GM23338 (cell line): ENCODE measurements around the gene ARL6. TPM values are rescaled to one million over a fixed set of nuclear protein-coding genes. Genes with fewer than 3 reads are reported as not detected.

Source experiments
- ATAC-seq: fragments of 200-7000 bp; cut with Tn5 transposase; 3 replicates; pipeline ENCODE4 v1.9.1; 2020
- DNase-seq: peaks from one replicate; pipeline ENCODE4 v3.0.0-alpha.2; 2015; ENCODE audit warnings: low spot score
- H2AFZ ChIP-seq: fragments of 200-600 bp; sonication (generic); 2 replicates; pipeline ENCODE4 v1.8.0; 2016; ENCODE audit warnings: antibody characterized with exemption, mild to moderate bottlenecking, moderate library complexity
- H3F3A ChIP-seq: fragments of 200-600 bp; sonication (generic); replicated peaks from 2 replicates; pipeline ENCODE4 v1.8.0; 2017; ENCODE audit warnings: antibody characterized with exemption, mixed run types, low read depth
- H3K27ac ChIP-seq: fragments of 200-600 bp; sonication (generic); 2 replicates; pipeline ENCODE4 v1.6.1; 2016; ENCODE audit warnings: low read depth
- H3K27me3 ChIP-seq: fragments of 200-600 bp; sonication (generic); 2 replicates; pipeline ENCODE4 v1.8.0; 2016; ENCODE audit warnings: mild to moderate bottlenecking, mixed run types, moderate library complexity; ENCODE audit not compliant: insufficient read depth
- H3K36me3 ChIP-seq: fragments of 200-600 bp; sonication (generic); 2 replicates; pipeline ENCODE4 v1.8.0; 2016; ENCODE audit warnings: mild to moderate bottlenecking; ENCODE audit not compliant: insufficient read depth
- H3K4me1 ChIP-seq: fragments of 200-600 bp; sonication (generic); 2 replicates; pipeline ENCODE4 v1.8.0; 2016; ENCODE audit warnings: mild to moderate bottlenecking, moderate library complexity; ENCODE audit not compliant: insufficient read depth
- H3K4me2 ChIP-seq: fragments of 200-600 bp; sonication (generic); 2 replicates; pipeline ENCODE4 v1.7.1; 2017; ENCODE audit warnings: mixed run types
- H3K4me3 ChIP-seq: fragments of 200-600 bp; sonication (generic); 2 replicates; pipeline ENCODE4 v1.6.1; 2016; ENCODE audit warnings: mixed run types
- H3K79me2 ChIP-seq: fragments of 200-600 bp; sonication (generic); replicated peaks from 2 replicates; pipeline ENCODE4 v1.8.0; 2017; ENCODE audit warnings: mild to moderate bottlenecking; ENCODE audit not compliant: insufficient read depth
- H3K9me2 ChIP-seq: fragments of 200-600 bp; sonication (generic); 2 replicates; pipeline ENCODE4 v1.8.0; 2017; ENCODE audit not compliant: insufficient read depth
- H4K20me1 ChIP-seq: fragments of 200-600 bp; sonication (generic); replicated peaks from 2 replicates; pipeline ENCODE4 v1.8.0; 2017; ENCODE audit warnings: mild to moderate bottlenecking; ENCODE audit not compliant: insufficient read depth
- H3K27ac Mint-ChIP-seq: 2 replicates; pipeline ENCODE4 v1.8.0; 2020; ENCODE audit warnings: inconsistent platforms, mild to moderate bottlenecking, moderate library complexity, mixed read lengths
- H3K27me3 Mint-ChIP-seq: 3 replicates; pipeline ENCODE4 v1.8.0; 2022; ENCODE audit warnings: low read depth, mild to moderate bottlenecking, moderate library complexity, mixed read lengths, inconsistent platforms; ENCODE audit not compliant: insufficient read depth, poor library complexity
- H3K36me3 Mint-ChIP-seq: 3 replicates; pipeline ENCODE4 v1.8.0; 2021; ENCODE audit warnings: low read depth, mild to moderate bottlenecking, inconsistent platforms, moderate library complexity, mixed read lengths
- H3K4me1 Mint-ChIP-seq: 3 replicates; pipeline ENCODE4 v1.8.0; 2020; ENCODE audit warnings: mild to moderate bottlenecking, inconsistent platforms, mixed read lengths
- H3K4me3 Mint-ChIP-seq: 3 replicates; pipeline ENCODE4 v1.8.0; 2021; ENCODE audit warnings: moderate library complexity, mild to moderate bottlenecking, inconsistent platforms, mixed read lengths
- H3K9me3 Mint-ChIP-seq: 3 replicates; pipeline ENCODE4 v1.8.0; 2020; ENCODE audit warnings: moderate library complexity, mild to moderate bottlenecking, inconsistent platforms, mixed read lengths
- CREB1 ChIP-seq: fragments of 250-450 bp; sonication (Bioruptor Pico); IDR thresholded peaks from 2 replicates; pipeline ENCODE4 v1.5.0; 2020; ENCODE audit warnings: low read depth, mild to moderate bottlenecking, moderate library complexity
- CTCF ChIP-seq, 2 experiments: fragments of 200-600 bp in 1 of 2; sonication (generic) in 1 of 2; conservative IDR thresholded peaks; 2 replicates each; pipeline versions ENCODE4 v1.5.1 to v1.6.1; 2016 to 2017; ENCODE audit warnings: antibody characterized with exemption in 2 of 2, low read depth in 2 of 2, mild to moderate bottlenecking in 2 of 2, moderate library complexity in 1 of 2
- ETS1 ChIP-seq: IDR thresholded peaks from 2 replicates; pipeline ENCODE4 v1.6.1; 2016; ENCODE audit warnings: antibody characterized with exemption
- EZH2 ChIP-seq: fragments of 200-600 bp; sonication (generic); IDR thresholded peaks from one replicate; pipeline ENCODE4 v1.8.0; 2017; ENCODE audit warnings: antibody characterized with exemption, mild to moderate bottlenecking, low read depth; ENCODE audit not compliant: unreplicated experiment
- NANOG ChIP-seq: IDR thresholded peaks from 2 replicates; pipeline ENCODE4 v1.6.1; 2016; ENCODE audit warnings: antibody characterized with exemption, borderline replicate concordance
- POLR2AphosphoS5 ChIP-seq: IDR thresholded peaks from 2 replicates; pipeline ENCODE4 v1.6.1; 2016; ENCODE audit warnings: antibody characterized with exemption, low read depth
- REST ChIP-seq: IDR thresholded peaks from one replicate; pipeline ENCODE4 v1.6.1; 2018; ENCODE audit warnings: antibody characterized with exemption; ENCODE audit not compliant: unreplicated experiment
- STAT1 ChIP-seq: IDR thresholded peaks from one replicate; pipeline ENCODE4 v1.6.1; 2016; ENCODE audit warnings: antibody characterized with exemption; ENCODE audit not compliant: unreplicated experiment
- ZNF114 ChIP-seq: fragments of 250-450 bp; sonication (Bioruptor Pico); IDR thresholded peaks from 2 replicates; pipeline ENCODE4 v1.5.0; 2020; ENCODE audit warnings: mild to moderate bottlenecking, moderate library complexity
- ZNF462 ChIP-seq: fragments of 250-450 bp; sonication (Bioruptor Pico); IDR thresholded peaks from 2 replicates; pipeline ENCODE4 v1.5.0; 2020; ENCODE audit warnings: mild to moderate bottlenecking, moderate library complexity
- polyA plus RNA-seq: library from polyadenylated mRNA; unstranded; fragments of >200 nt; fragmentation: Nextera tagmentation; extraction: Ambion mirVana; gene quantifications from 2 replicates; pipeline ENCODE4 v1.2.1, GENCODE V29; 2016
- total RNA-seq: library from RNA; depleted of rRNA; stranded (reverse); fragments of >200 nt; shearing (Covaris generic); gene quantifications from 2 replicates; pipeline ENCODE4 v1.2.3, GENCODE V29; 2014

ARL6 gene
- total and polyA plus RNA-seq, 2 experiments from 2014 or later = 9.8 to 10.9 TPM

- H3K9me3 Mint-ChIP-seq = peaks cover 3% of the 10 kb centered on the region; the same call in 2 of the 3 replicates
- H3K27ac Mint-ChIP-seq = no peak overlapping the region
- no peaks in the 10 kb centered on the region for H3K36me3 ChIP-seq
- no peaks in the 10 kb centered on the region for H3K27me3 Mint-ChIP-seq
- H3K36me3 Mint-ChIP-seq = peaks cover 6% of the 10 kb centered on the region
- H3K4me1 Mint-ChIP-seq = no peaks in the 10 kb centered on the region; the same call in 2 of the 3 replicates
- no peak overlapping the region for H3K4me3 ChIP-seq
- no peak for ATAC-seq
- no peak overlapping the region for H3K4me2 ChIP-seq
- H4K20me1 ChIP-seq = no peaks in the 10 kb centered on the region
- no peak overlapping the region for H3K27ac ChIP-seq
- no peaks in the 10 kb centered on the region for H3F3A ChIP-seq
- H3K4me3 Mint-ChIP-seq = no peak overlapping the region
- peaks cover 38% of the 10 kb centered on the region for H3K79me2 ChIP-seq
- H3K27me3 ChIP-seq = no peaks in the 10 kb centered on the region
- H2AFZ ChIP-seq = no peak overlapping the region
- no peak for DNase-seq
- no peaks in the 10 kb centered on the region for H3K9me2 ChIP-seq
- no peak for TF ChIP-seq NANOG
- no peaks in the 10 kb centered on the region for H3K4me1 ChIP-seq
These were observed 64.6 kb downstream of the ARL6 start for GRCh38 chr3:97829198-97829597.

GRCh38 chr3:97830638-97831037 is 66.1 kb downstream of the ARL6 start:
- Histone ChIP-seq H3K27ac (no peak overlapping the region), H3K9me2 (no peaks in the 10 kb centered on the region), H2AFZ (no peak overlapping the region), H4K20me1 (no peaks in the 10 kb centered on the region), H3K4me2 (no peak overlapping the region), H3K4me3 (no peak overlapping the region), H3K79me2 (peaks cover 29% of the 10 kb centered on the region), H3F3A (no peaks in the 10 kb centered on the region), H3K27me3 (no peaks in the 10 kb centered on the region), H3K36me3 (no peaks in the 10 kb centered on the region), H3K4me1 (no peaks in the 10 kb centered on the region)
- H3K4me3 Mint-ChIP-seq = no peak overlapping the region
- H3K36me3 Mint-ChIP-seq = peaks cover 6% of the 10 kb centered on the region
- no peak overlapping the region for H3K27ac Mint-ChIP-seq
- H3K9me3 Mint-ChIP-seq = peaks cover 3% of the 10 kb centered on the region; the same call in 2 of the 3 replicates
- H3K27me3 Mint-ChIP-seq = peaks cover 2% of the 10 kb centered on the region
- no peaks in the 10 kb centered on the region for H3K4me1 Mint-ChIP-seq
- DNase-seq (no peak), ATAC-seq (no peak)
- TF ChIP-seq ZNF462 (no peak), CTCF (conservative IDR thresholded peaks at IDR 0.05; ENCODE audit: low read depth in 2 of 2) (no peak), REST (no peak), ETS1 (no peak), EZH2 (no peak), POLR2AphosphoS5 (no peak), CREB1 (no peak), STAT1 (no peak), ZNF114 (CRISPR knock-in tag) (no peak)
